ENCODE data around the gene JMJD7. TPM values are rescaled to one million over a fixed set of nuclear protein-coding genes. Genes with fewer than 3 reads are reported as not detected.
A peak's percentile ranks its signal among the peaks of the same experiment; 100 is the strongest.

Gene JMJD7
- total RNA-seq, 4 donors from 2014 or later, result 6.1 to 12.8 (median 9.3) TPM

GRCh38 chr15:41810651-41811431 lies 17.1 kb upstream of the JMJD7 start:
- H3K4me3 ChIP-seq, result no peak overlapping the region
- no peaks in the 10 kb centered on the region for H3K27me3 ChIP-seq
- peak overlapping the region in 3 of 4 donors; percentile 5 to 46 (median 26) for H3K27ac ChIP-seq
- peaks cover 0 to 41% (median 7%) of the 10 kb centered on the region in 3 donors for H3K4me1 ChIP-seq
- no peak for ATAC-seq
- WGBS, 2 donors (ENCODE audit: low coverage in 1 of 2), result 57 to 80% methylated on average over 1 to 2 of the region's 5 CpGs
- TF ChIP-seq POLR2AphosphoS5 (IDR thresholded peaks at IDR 0.05), result no peak
- TF ChIP-seq CTCF (IDR thresholded peaks at IDR 0.05), result no peak
- no peak for TF ChIP-seq EP300 (IDR thresholded peaks at IDR 0.05)
- TF ChIP-seq POLR2A (IDR thresholded peaks at IDR 0.05), result no peak
- H3K9me3 ChIP-seq, result no peaks in the 10 kb centered on the region
- peaks cover 0 to 45% of the 10 kb centered on the region in 2 donors for H3K36me3 ChIP-seq

GRCh38 chr15:41811432-41812195 lies 16.3 kb upstream of the JMJD7 start:
- 3 to 20% methylated on average over 1 to 7 of the region's 18 CpGs for WGBS, 2 donors (ENCODE audit: low coverage in 1 of 2)
- ATAC-seq, result peak; percentile 90
- peaks cover 0 to 53% of the 10 kb centered on the region in 2 donors for H3K36me3 ChIP-seq
- no peak overlapping the region for H3K4me3 ChIP-seq
- H3K4me1 ChIP-seq, result peaks cover 0 to 33% (median 2%) of the 10 kb centered on the region in 3 donors
- no peaks in the 10 kb centered on the region for H3K9me3 ChIP-seq
- TF ChIP-seq POLR2AphosphoS5 (IDR thresholded peaks at IDR 0.05) (no peak), EP300 (IDR thresholded peaks at IDR 0.05) (no peak), CTCF (IDR thresholded peaks at IDR 0.05) (peak in 3 of 4 experiments; percentile 89 to 91 (median 91)), POLR2A (IDR thresholded peaks at IDR 0.05) (no peak)
- H3K27ac ChIP-seq, result peak overlapping the region in 2 of 4 donors; percentile 5 to 46
- H3K27me3 ChIP-seq, result no peaks in the 10 kb centered on the region

- Histone ChIP-seq H3K4me1 (peaks cover 0 to 28% (median 0%) of the 10 kb centered on the region in 3 donors), H3K9me3 (no peaks in the 10 kb centered on the region), H3K27ac (no peak overlapping the region), H3K4me3 (no peak overlapping the region), H3K27me3 (no peaks in the 10 kb centered on the region), H3K36me3 (peaks cover 0 to 65% of the 10 kb centered on the region in 2 donors)
- ATAC-seq, result no peak
- 60 to 84% methylated on average over 5 to 6 of the region's 11 CpGs for WGBS, 2 donors (ENCODE audit: low coverage in 1 of 2)
- TF ChIP-seq POLR2AphosphoS5 (IDR thresholded peaks at IDR 0.05) (no peak), CTCF (IDR thresholded peaks at IDR 0.05) (no peak), POLR2A (IDR thresholded peaks at IDR 0.05) (no peak), EP300 (IDR thresholded peaks at IDR 0.05) (no peak)
Measured at GRCh38 chr15:41812820-41813375, 15.0 kb upstream of the JMJD7 start.

- Histone ChIP-seq H3K4me1 (peaks cover 0 to 28% (median 0%) of the 10 kb centered on the region in 3 donors), H3K9me3 (no peaks in the 10 kb centered on the region), H3K4me3 (no peak overlapping the region), H3K36me3 (peaks cover 0 to 71% of the 10 kb centered on the region in 2 donors), H3K27ac (no peak overlapping the region), H3K27me3 (no peaks in the 10 kb centered on the region)
- TF ChIP-seq CTCF (IDR thresholded peaks at IDR 0.05) (no peak), POLR2AphosphoS5 (IDR thresholded peaks at IDR 0.05) (no peak), EP300 (IDR thresholded peaks at IDR 0.05) (no peak), POLR2A (IDR thresholded peaks at IDR 0.05) (no peak)
- WGBS, 2 donors (ENCODE audit: low coverage in 1 of 2), result 55 to 82% methylated on average over 2 of the region's 8 CpGs
- ATAC-seq, result no peak
Measured at GRCh38 chr15:41813426-41813825, 14.5 kb upstream of the JMJD7 start.
